Measurements from ENCODE around the gene CUEDC1.

Gene CUEDC1

GRCh38 chr17:57949649-57950048 lies 5.6 kb downstream of the CUEDC1 start:
- no peak overlapping the region for H3K9ac ChIP-seq (ENCODE audit: low read depth, low read length)
- peaks cover 7% of the 10 kb centered on the region for H4K20me1 ChIP-seq (ENCODE audit: insufficient read depth, low read length)
- DNase-seq = no peak

GRCh38 chr17:57948555-57949420 lies 6.4 kb downstream of the CUEDC1 start:
- DNase-seq (no peak), ATAC-seq (ENCODE audit: insufficient read depth, low read depth) (no peak)
- Histone ChIP-seq H3K27ac (ENCODE audit: low read length) (no peak overlapping the region), H3K27me3 (ENCODE audit: insufficient read depth, low read length, poor library complexity) (peaks cover 22% of the 10 kb centered on the region), H3K4me3 (ENCODE audit: low read depth in 1 of 2, low read length in 2 of 2) (no peak overlapping the region), H3K4me1 (ENCODE audit: insufficient read depth, low read length) (peaks cover 12% of the 10 kb centered on the region), H4K20me1 (ENCODE audit: insufficient read depth, low read length) (peaks cover 7% of the 10 kb centered on the region), H3K9ac (ENCODE audit: low read depth, low read length) (no peak overlapping the region), H3K79me2 (ENCODE audit: insufficient read depth, low read length) (no peaks in the 10 kb centered on the region), H2AFZ (ENCODE audit: low read depth, low read length) (no peak overlapping the region), H3K36me3 (ENCODE audit: insufficient read depth, low read length) (no peaks in the 10 kb centered on the region), H3K4me2 (ENCODE audit: insufficient read depth, low read length) (no peak overlapping the region), H3K9me3 (ENCODE audit: insufficient read depth, low read length, severe bottlenecking) (no peaks in the 10 kb centered on the region)
- TF ChIP-seq EZH2 (IDR thresholded peaks at IDR 0.05; ENCODE audit: borderline replicate concordance, low read depth, low read length, severe bottlenecking) (no peak), CTCF (IDR thresholded peaks at IDR 0.05; ENCODE audit: borderline replicate concordance, extremely low read depth, low read length, poor library complexity, severe bottlenecking) (no peak)

More at GRCh38 chr17:57949649-57950048, 5.6 kb downstream of the CUEDC1 start:
- H3K36me3 ChIP-seq (ENCODE audit: insufficient read depth, low read length) = no peaks in the 10 kb centered on the region
- H3K4me2 ChIP-seq (ENCODE audit: insufficient read depth, low read length) = no peak overlapping the region
- no peaks in the 10 kb centered on the region for H3K79me2 ChIP-seq (ENCODE audit: insufficient read depth, low read length)
- H3K4me1 ChIP-seq (ENCODE audit: insufficient read depth, low read length) = peaks cover 14% of the 10 kb centered on the region
- no peak overlapping the region for H3K27ac ChIP-seq (ENCODE audit: low read length)
- no peak overlapping the region for H3K4me3 ChIP-seq (ENCODE audit: low read depth in 1 of 2, low read length in 2 of 2)
- no peaks in the 10 kb centered on the region for H3K9me3 ChIP-seq (ENCODE audit: insufficient read depth, low read length, severe bottlenecking)
- H2AFZ ChIP-seq (ENCODE audit: low read depth, low read length) = no peak overlapping the region
- ATAC-seq (ENCODE audit: insufficient read depth, low read depth) = no peak
- TF ChIP-seq CTCF (IDR thresholded peaks at IDR 0.05; ENCODE audit: borderline replicate concordance, extremely low read depth, low read length, poor library complexity, severe bottlenecking) (no peak), EZH2 (IDR thresholded peaks at IDR 0.05; ENCODE audit: borderline replicate concordance, low read depth, low read length, severe bottlenecking) (no peak)
- peaks cover 30% of the 10 kb centered on the region for H3K27me3 ChIP-seq (ENCODE audit: insufficient read depth, low read length, poor library complexity)

GRCh38 chr17:57948169-57948554 lies 7.0 kb downstream of the CUEDC1 start:
- Histone ChIP-seq H3K27ac (ENCODE audit: low read length) (no peak overlapping the region), H3K4me3 (ENCODE audit: low read depth in 1 of 2, low read length in 2 of 2) (no peak overlapping the region), H3K36me3 (ENCODE audit: insufficient read depth, low read length) (no peaks in the 10 kb centered on the region), H3K9ac (ENCODE audit: low read depth, low read length) (no peak overlapping the region), H3K4me2 (ENCODE audit: insufficient read depth, low read length) (no peak overlapping the region), H3K79me2 (ENCODE audit: insufficient read depth, low read length) (no peaks in the 10 kb centered on the region), H2AFZ (ENCODE audit: low read depth, low read length) (no peak overlapping the region), H4K20me1 (ENCODE audit: insufficient read depth, low read length) (peaks cover 4% of the 10 kb centered on the region), H3K4me1 (ENCODE audit: insufficient read depth, low read length) (peaks cover 12% of the 10 kb centered on the region), H3K27me3 (ENCODE audit: insufficient read depth, low read length, poor library complexity) (peaks cover 16% of the 10 kb centered on the region), H3K9me3 (ENCODE audit: insufficient read depth, low read length, severe bottlenecking) (no peaks in the 10 kb centered on the region)
- no peak for TF ChIP-seq EZH2 (IDR thresholded peaks at IDR 0.05; ENCODE audit: borderline replicate concordance, low read depth, low read length, severe bottlenecking)
- TF ChIP-seq CTCF (IDR thresholded peaks at IDR 0.05; ENCODE audit: borderline replicate concordance, extremely low read depth, low read length, poor library complexity, severe bottlenecking) = no peak
- no peak for DNase-seq
- ATAC-seq (ENCODE audit: insufficient read depth, low read depth) = no peak

Data from DND-41 (cell line).